IMR-90 (cell line): ENCODE results near the gene CYP19A1.

Source experiments
- CEBPB ChIP-seq: IDR thresholded peaks from 2 replicates; pipeline ENCODE4 v1.6.1; 2012; ENCODE audit warnings: low read depth, low read length, improper control_type of control experiment
- CHD1 ChIP-seq: IDR thresholded peaks from 2 replicates; pipeline ENCODE4 v1.6.1; 2012; ENCODE audit warnings: low read depth, low read length, improper control_type of control experiment
- FOS ChIP-seq: fragments of 150-350 bp; IDR thresholded peaks from 2 replicates; pipeline ENCODE4 v1.6.1; 2016; ENCODE audit warnings: low read depth, low read length
- MAFK ChIP-seq: IDR thresholded peaks from 2 replicates; pipeline ENCODE4 v1.6.1; 2012; ENCODE audit warnings: low read depth, low read length, improper control_type of control experiment
- MXI1 ChIP-seq: IDR thresholded peaks from 2 replicates; pipeline ENCODE4 v1.6.1; 2012; ENCODE audit warnings: low read depth, mild to moderate bottlenecking, low read length, moderate library complexity, borderline replicate concordance
- POLR2A ChIP-seq: IDR thresholded peaks from 2 replicates; pipeline ENCODE4 v1.6.1; 2012; ENCODE audit warnings: mild to moderate bottlenecking, low read depth, low read length
- RFX5 ChIP-seq: IDR thresholded peaks from 2 replicates; pipeline ENCODE4 v1.8.0; 2012; ENCODE audit warnings: low read depth, mild to moderate bottlenecking, low read length, moderate library complexity
- SMC3 ChIP-seq: fragments of 150-350 bp; IDR thresholded peaks from 2 replicates; pipeline ENCODE4 v1.6.1; 2016; ENCODE audit warnings: low read depth, mild to moderate bottlenecking, antibody characterized with exemption, low read length, moderate library complexity
- TF ChIP-seq, protein P1 (sequence below): conservative IDR thresholded peaks from 2 replicates; pipeline ENCODE4 v1.5.1; 2012; ENCODE audit warnings: mild to moderate bottlenecking, low read depth, low read length, improper control_type of control experiment
- TF ChIP-seq, protein P2 (sequence below): fragments of 150-350 bp; IDR thresholded peaks from 2 replicates; pipeline ENCODE4 v1.6.1; 2017; ENCODE audit warnings: mild to moderate bottlenecking, antibody characterized with exemption, low read length, low read depth
- TF ChIP-seq, protein P3 (sequence below): fragments of 150-350 bp; IDR thresholded peaks from 2 replicates; pipeline ENCODE4 v1.6.1; 2016; ENCODE audit warnings: low read depth, mild to moderate bottlenecking, low read length, moderate library complexity, borderline replicate concordance

DNA sequence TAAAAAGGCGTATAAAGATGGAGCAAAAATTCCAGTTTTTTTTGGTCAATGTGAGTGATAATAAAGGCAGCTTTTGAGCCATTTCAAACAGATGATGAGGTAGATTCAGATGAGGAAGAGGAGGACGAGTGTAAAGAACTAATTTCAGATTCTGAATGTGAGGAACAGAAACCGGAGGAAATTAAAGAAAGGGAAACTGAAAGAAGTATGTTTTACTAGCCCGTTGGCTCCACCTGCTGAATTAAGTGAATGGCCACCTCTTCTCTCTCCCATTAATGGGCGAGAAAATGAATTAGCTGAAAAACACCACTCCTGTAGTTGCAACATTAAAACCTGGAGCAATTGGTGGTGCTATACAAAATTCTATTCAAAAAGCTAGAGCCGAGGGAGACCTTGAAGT lies 55.4 kb downstream of the CYP19A1 start:
- TF ChIP-seq, protein P1, sequence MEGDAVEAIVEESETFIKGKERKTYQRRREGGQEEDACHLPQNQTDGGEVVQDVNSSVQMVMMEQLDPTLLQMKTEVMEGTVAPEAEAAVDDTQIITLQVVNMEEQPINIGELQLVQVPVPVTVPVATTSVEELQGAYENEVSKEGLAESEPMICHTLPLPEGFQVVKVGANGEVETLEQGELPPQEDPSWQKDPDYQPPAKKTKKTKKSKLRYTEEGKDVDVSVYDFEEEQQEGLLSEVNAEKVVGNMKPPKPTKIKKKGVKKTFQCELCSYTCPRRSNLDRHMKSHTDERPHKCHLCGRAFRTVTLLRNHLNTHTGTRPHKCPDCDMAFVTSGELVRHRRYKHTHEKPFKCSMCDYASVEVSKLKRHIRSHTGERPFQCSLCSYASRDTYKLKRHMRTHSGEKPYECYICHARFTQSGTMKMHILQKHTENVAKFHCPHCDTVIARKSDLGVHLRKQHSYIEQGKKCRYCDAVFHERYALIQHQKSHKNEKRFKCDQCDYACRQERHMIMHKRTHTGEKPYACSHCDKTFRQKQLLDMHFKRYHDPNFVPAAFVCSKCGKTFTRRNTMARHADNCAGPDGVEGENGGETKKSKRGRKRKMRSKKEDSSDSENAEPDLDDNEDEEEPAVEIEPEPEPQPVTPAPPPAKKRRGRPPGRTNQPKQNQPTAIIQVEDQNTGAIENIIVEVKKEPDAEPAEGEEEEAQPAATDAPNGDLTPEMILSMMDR = no peak
- TF ChIP-seq POLR2A (no peak), FOS (no peak), CEBPB (no peak), RFX5 (no peak), MXI1 (no peak), CHD1 (no peak), SMC3 (no peak), MAFK (no peak)
- TF ChIP-seq, protein P2, sequence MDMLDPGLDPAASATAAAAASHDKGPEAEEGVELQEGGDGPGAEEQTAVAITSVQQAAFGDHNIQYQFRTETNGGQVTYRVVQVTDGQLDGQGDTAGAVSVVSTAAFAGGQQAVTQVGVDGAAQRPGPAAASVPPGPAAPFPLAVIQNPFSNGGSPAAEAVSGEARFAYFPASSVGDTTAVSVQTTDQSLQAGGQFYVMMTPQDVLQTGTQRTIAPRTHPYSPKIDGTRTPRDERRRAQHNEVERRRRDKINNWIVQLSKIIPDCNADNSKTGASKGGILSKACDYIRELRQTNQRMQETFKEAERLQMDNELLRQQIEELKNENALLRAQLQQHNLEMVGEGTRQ = no peak
- TF ChIP-seq, protein P3, sequence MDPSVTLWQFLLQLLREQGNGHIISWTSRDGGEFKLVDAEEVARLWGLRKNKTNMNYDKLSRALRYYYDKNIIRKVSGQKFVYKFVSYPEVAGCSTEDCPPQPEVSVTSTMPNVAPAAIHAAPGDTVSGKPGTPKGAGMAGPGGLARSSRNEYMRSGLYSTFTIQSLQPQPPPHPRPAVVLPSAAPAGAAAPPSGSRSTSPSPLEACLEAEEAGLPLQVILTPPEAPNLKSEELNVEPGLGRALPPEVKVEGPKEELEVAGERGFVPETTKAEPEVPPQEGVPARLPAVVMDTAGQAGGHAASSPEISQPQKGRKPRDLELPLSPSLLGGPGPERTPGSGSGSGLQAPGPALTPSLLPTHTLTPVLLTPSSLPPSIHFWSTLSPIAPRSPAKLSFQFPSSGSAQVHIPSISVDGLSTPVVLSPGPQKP = no peak
